KMS-11 (cell line): ENCODE results near the gene CCT7.

Source experiments
- H2AFZ ChIP-seq: fragments of 200-600 bp; sonication (generic); 2 replicates; pipeline ENCODE4 v1.6.1; 2016; ENCODE audit warnings: antibody characterized with exemption, mixed run types, low read depth
- H3K27ac ChIP-seq: fragments of 200-600 bp; sonication (generic); 2 replicates; pipeline ENCODE4 v1.6.1; 2016; ENCODE audit warnings: mild to moderate bottlenecking, mixed run types
- H3K27me3 ChIP-seq: fragments of 200-600 bp; sonication (generic); 2 replicates; pipeline ENCODE4 v1.6.1; 2017; ENCODE audit warnings: mild to moderate bottlenecking, low read depth, mixed run types, moderate library complexity; ENCODE audit not compliant: insufficient read depth
- H3K36me3 ChIP-seq: fragments of 200-600 bp; sonication (generic); 2 replicates; pipeline ENCODE4 v1.6.1; 2017; ENCODE audit warnings: mild to moderate bottlenecking, mixed run types; ENCODE audit not compliant: insufficient read depth
- H3K4me1 ChIP-seq: fragments of 200-600 bp; sonication (generic); 2 replicates; pipeline ENCODE4 v1.6.1; 2016; ENCODE audit warnings: mild to moderate bottlenecking, low read depth, mixed run types; ENCODE audit not compliant: poor library complexity, severe bottlenecking
- H3K4me2 ChIP-seq: fragments of 200-600 bp; sonication (generic); 2 replicates; pipeline ENCODE4 v1.7.0; 2016; ENCODE audit warnings: mild to moderate bottlenecking, mixed run types
- H3K4me3 ChIP-seq: fragments of 200-600 bp; sonication (generic); IDR thresholded peaks from 2 replicates; pipeline ENCODE4 v1.6.1; 2017; ENCODE audit warnings: low read depth, low read length, mixed read lengths; ENCODE audit not compliant: insufficient read depth
- H3K79me2 ChIP-seq: fragments of 200-600 bp; sonication (generic); 2 replicates; pipeline ENCODE4 v1.6.1; 2016; ENCODE audit warnings: low read depth, mixed run types; ENCODE audit not compliant: insufficient read depth
- H3K9ac ChIP-seq: fragments of 200-600 bp; sonication (generic); 2 replicates; pipeline ENCODE4 v1.6.1; 2016; ENCODE audit warnings: mild to moderate bottlenecking, mixed run types
- H4K20me1 ChIP-seq: fragments of 200-600 bp; sonication (generic); 2 replicates; pipeline ENCODE4 v1.6.1; 2016; ENCODE audit warnings: mild to moderate bottlenecking, mixed run types; ENCODE audit not compliant: insufficient read depth
- CTCF ChIP-seq: fragments of 200-600 bp; sonication (generic); conservative IDR thresholded peaks from 2 replicates; pipeline ENCODE4 v1.6.1; 2017; ENCODE audit warnings: low read depth, mild to moderate bottlenecking, antibody characterized with exemption, low read length, moderate library complexity, mixed read lengths

The CCT7 gene

GRCh38 chr2:73218298-73218697, 15.8 kb upstream of the CCT7 start:
- TF ChIP-seq CTCF, result no peak
- Histone ChIP-seq H3K4me2 (no peak overlapping the region), H3K27me3 (no peaks in the 10 kb centered on the region), H2AFZ (no peak overlapping the region), H3K4me3 (no peak overlapping the region), H3K36me3 (no peaks in the 10 kb centered on the region), H3K27ac (no peak overlapping the region), H4K20me1 (no peaks in the 10 kb centered on the region), H3K9ac (no peak overlapping the region), H3K4me1 (peaks cover 17% of the 10 kb centered on the region), H3K79me2 (peaks cover 35% of the 10 kb centered on the region; the same call in 1 of the 2 replicates)

- TF ChIP-seq CTCF, result no peak
- Histone ChIP-seq H2AFZ (no peak overlapping the region), H3K4me1 (no peaks in the 10 kb centered on the region), H3K4me2 (no peak overlapping the region), H3K4me3 (no peak overlapping the region), H4K20me1 (no peaks in the 10 kb centered on the region), H3K27ac (no peak overlapping the region), H3K9ac (no peak overlapping the region), H3K79me2 (no peaks in the 10 kb centered on the region), H3K27me3 (no peaks in the 10 kb centered on the region), H3K36me3 (no peaks in the 10 kb centered on the region)
Measured at GRCh38 chr2:73223821-73224220, 10.3 kb upstream of the CCT7 start.

- H2AFZ ChIP-seq, result no peak overlapping the region
- H3K9ac ChIP-seq, result no peak overlapping the region
- no peak for TF ChIP-seq CTCF
- no peaks in the 10 kb centered on the region for H3K27me3 ChIP-seq
- no peaks in the 10 kb centered on the region for H4K20me1 ChIP-seq
- no peaks in the 10 kb centered on the region for H3K36me3 ChIP-seq
- H3K4me3 ChIP-seq, result no peak overlapping the region
- no peak overlapping the region for H3K27ac ChIP-seq
- H3K79me2 ChIP-seq, result no peaks in the 10 kb centered on the region
- H3K4me1 ChIP-seq, result no peaks in the 10 kb centered on the region
- H3K4me2 ChIP-seq, result no peak overlapping the region
Measured at GRCh38 chr2:73225513-73226360, 8.4 kb upstream of the CCT7 start.

- Histone ChIP-seq H3K4me2 (no peak overlapping the region), H3K36me3 (no peaks in the 10 kb centered on the region), H4K20me1 (no peaks in the 10 kb centered on the region)
Measured at GRCh38 chr2:73227086-73227485, 7.0 kb upstream of the CCT7 start.

More at GRCh38 chr2:73227086-73227485, 7.0 kb upstream of the CCT7 start:
- no peak overlapping the region for H2AFZ ChIP-seq
- H3K4me1 ChIP-seq, result no peaks in the 10 kb centered on the region
- no peak for TF ChIP-seq CTCF
- H3K4me3 ChIP-seq, result no peak overlapping the region
- H3K27me3 ChIP-seq, result no peaks in the 10 kb centered on the region
- H3K27ac ChIP-seq, result no peak overlapping the region
- no peak overlapping the region for H3K9ac ChIP-seq
- H3K79me2 ChIP-seq, result no peaks in the 10 kb centered on the region
